ENCODE measurements around the gene PCDHA13. TPM values are rescaled to one million over a fixed set of nuclear protein-coding genes. Genes with fewer than 3 reads are reported as not detected.

The PCDHA13 gene
- total RNA-seq, 1 experiment from 2014 or later: 1.0 TPM

DNA sequence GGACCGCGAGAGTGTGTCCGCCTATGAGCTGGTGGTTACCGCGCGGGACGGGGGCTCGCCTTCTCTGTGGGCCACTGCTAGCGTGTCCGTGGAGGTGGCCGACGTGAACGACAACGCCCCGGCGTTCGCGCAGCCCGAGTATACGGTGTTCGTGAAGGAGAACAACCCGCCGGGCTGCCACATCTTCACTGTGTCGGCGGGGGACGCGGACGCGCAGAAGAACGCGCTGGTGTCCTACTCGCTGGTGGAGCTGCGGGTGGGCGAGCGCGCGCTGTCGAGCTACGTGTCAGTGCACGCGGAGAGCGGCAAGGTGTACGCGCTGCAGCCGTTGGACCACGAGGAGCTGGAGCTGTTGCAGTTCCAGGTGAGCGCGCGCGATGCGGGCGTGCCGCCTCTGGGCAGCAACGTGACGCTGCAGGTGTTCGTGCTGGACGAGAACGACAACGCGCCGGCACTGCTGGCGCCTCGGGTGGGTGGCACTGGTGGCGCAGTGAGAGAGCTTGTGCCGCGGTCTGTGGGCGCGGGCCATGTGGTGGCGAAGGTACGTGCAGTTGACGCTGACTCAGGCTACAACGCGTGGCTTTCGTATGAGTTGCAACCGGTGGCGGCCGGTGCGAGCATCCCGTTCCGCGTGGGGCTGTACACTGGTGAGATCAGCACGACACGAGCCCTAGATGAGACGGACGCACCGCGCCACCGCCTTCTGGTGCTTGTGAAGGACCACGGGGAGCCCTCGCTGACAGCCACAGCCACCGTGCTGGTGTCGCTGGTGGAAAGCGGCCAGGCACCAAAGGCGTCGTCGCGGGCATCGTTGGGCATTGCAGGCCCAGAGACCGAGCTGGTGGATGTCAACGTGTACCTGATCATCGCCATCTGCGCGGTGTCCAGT is 46.1 kb upstream of the PCDHA13 start:
- H3K4me3 ChIP-seq (ENCODE audit: low read depth in 2 of 2, low read length in 2 of 2): no peak overlapping the region
- TF ChIP-seq, protein P1, sequence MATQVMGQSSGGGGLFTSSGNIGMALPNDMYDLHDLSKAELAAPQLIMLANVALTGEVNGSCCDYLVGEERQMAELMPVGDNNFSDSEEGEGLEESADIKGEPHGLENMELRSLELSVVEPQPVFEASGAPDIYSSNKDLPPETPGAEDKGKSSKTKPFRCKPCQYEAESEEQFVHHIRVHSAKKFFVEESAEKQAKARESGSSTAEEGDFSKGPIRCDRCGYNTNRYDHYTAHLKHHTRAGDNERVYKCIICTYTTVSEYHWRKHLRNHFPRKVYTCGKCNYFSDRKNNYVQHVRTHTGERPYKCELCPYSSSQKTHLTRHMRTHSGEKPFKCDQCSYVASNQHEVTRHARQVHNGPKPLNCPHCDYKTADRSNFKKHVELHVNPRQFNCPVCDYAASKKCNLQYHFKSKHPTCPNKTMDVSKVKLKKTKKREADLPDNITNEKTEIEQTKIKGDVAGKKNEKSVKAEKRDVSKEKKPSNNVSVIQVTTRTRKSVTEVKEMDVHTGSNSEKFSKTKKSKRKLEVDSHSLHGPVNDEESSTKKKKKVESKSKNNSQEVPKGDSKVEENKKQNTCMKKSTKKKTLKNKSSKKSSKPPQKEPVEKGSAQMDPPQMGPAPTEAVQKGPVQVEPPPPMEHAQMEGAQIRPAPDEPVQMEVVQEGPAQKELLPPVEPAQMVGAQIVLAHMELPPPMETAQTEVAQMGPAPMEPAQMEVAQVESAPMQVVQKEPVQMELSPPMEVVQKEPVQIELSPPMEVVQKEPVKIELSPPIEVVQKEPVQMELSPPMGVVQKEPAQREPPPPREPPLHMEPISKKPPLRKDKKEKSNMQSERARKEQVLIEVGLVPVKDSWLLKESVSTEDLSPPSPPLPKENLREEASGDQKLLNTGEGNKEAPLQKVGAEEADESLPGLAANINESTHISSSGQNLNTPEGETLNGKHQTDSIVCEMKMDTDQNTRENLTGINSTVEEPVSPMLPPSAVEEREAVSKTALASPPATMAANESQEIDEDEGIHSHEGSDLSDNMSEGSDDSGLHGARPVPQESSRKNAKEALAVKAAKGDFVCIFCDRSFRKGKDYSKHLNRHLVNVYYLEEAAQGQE (IDR thresholded peaks at IDR 0.05; ENCODE audit: insufficient read depth in 1 of 2, low read depth in 2 of 2, low read length in 1 of 2): no peak
- ChIA-PET POLR2A (no interaction called here), CTCF (no interaction called here)
- no peak overlapping the region for H3K27ac ChIP-seq (ENCODE audit: low read length)
- no peaks in the 10 kb centered on the region for H3K27me3 ChIP-seq (ENCODE audit: control insufficient read depth, insufficient read depth, low read length)
- in situ Hi-C loops (cut with HindIII; ENCODE audit: low pct_unique_long_range_greater_than_20kb, low sequenced_read_pairs) (no loop called here), intact Hi-C loops (cut with micrococcal nuclease; ENCODE audit: unreplicated experiment) (no loop called here)
- DNase-seq (ENCODE audit: low read depth, low spot score): no peak
- no TSS peak for BruUV-seq (replicated peaks)
- no peaks in the 10 kb centered on the region; the same call in 1 of the 2 replicates for H3K9me3 ChIP-seq (ENCODE audit: control insufficient read depth, insufficient read depth, low read depth, low read length)
- ATAC-seq: no peak
- no peaks in the 10 kb centered on the region for H3K4me1 ChIP-seq (ENCODE audit: control insufficient read depth, insufficient read depth, low read length)
- no peaks in the 10 kb centered on the region for H3K36me3 ChIP-seq (ENCODE audit: control insufficient read depth, insufficient read depth, low read length)

- TF ChIP-seq, protein P2, sequence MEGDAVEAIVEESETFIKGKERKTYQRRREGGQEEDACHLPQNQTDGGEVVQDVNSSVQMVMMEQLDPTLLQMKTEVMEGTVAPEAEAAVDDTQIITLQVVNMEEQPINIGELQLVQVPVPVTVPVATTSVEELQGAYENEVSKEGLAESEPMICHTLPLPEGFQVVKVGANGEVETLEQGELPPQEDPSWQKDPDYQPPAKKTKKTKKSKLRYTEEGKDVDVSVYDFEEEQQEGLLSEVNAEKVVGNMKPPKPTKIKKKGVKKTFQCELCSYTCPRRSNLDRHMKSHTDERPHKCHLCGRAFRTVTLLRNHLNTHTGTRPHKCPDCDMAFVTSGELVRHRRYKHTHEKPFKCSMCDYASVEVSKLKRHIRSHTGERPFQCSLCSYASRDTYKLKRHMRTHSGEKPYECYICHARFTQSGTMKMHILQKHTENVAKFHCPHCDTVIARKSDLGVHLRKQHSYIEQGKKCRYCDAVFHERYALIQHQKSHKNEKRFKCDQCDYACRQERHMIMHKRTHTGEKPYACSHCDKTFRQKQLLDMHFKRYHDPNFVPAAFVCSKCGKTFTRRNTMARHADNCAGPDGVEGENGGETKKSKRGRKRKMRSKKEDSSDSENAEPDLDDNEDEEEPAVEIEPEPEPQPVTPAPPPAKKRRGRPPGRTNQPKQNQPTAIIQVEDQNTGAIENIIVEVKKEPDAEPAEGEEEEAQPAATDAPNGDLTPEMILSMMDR (IDR thresholded peaks at IDR 0.05): peak; percentile 71
- TF ChIP-seq, protein P1 (IDR thresholded peaks at IDR 0.05; ENCODE audit: insufficient read depth in 1 of 2, low read depth in 2 of 2, low read length in 1 of 2): no peak
Measured at GRCh38 chr5:140840978-140841962, 40.7 kb upstream of the PCDHA13 start, which contains the start of gene PCDHA8. Gene PCDHA8, plus strand, starts transcription at chr5:140841187. Its CDS starts 135 bp downstream, at chr5:140841322.

More at GRCh38 chr5:140840978-140841962, 40.7 kb upstream of the PCDHA13 start, which contains the start of gene PCDHA8:
- ATAC-seq (peak; percentile 78), DNase-seq (ENCODE audit: low read depth, low spot score) (no peak)
- H3K36me3 ChIP-seq (ENCODE audit: control insufficient read depth, insufficient read depth, low read length): no peaks in the 10 kb centered on the region
- no peak within 1 kb of the TSS for H3K27ac ChIP-seq (ENCODE audit: low read length)
- no peaks in the 10 kb centered on the region for H3K27me3 ChIP-seq (ENCODE audit: control insufficient read depth, insufficient read depth, low read length)
- H3K4me3 ChIP-seq (ENCODE audit: low read depth in 2 of 2, low read length in 2 of 2): peak within 1 kb of the TSS; percentile 37 to 50
- in situ Hi-C loops (cut with HindIII; ENCODE audit: low pct_unique_long_range_greater_than_20kb, low sequenced_read_pairs) (no loop called here), intact Hi-C loops (cut with micrococcal nuclease; ENCODE audit: unreplicated experiment) (loop anchor here (1.0 kb wide), 1 partner anchor 200 kb away; no protein-coding TSS in a partner anchor)
- no peaks in the 10 kb centered on the region for H3K4me1 ChIP-seq (ENCODE audit: control insufficient read depth, insufficient read depth, low read length)
- ChIA-PET POLR2A (no interaction called here), CTCF (interaction anchor here (0.6 to 1.3 kb wide), 4 partner anchors 14 to 200 kb away, joined by 3 to 7 read pairs (median 4); no protein-coding TSS in a partner anchor)
- no TSS peak for BruUV-seq (replicated peaks)
- no peaks in the 10 kb centered on the region for H3K9me3 ChIP-seq (ENCODE audit: control insufficient read depth, insufficient read depth, low read depth, low read length)
